Fibroblast of the aortic adventitia (primary cell): ENCODE data around the gene LUZP4. TPM values are rescaled to one million over a fixed set of nuclear protein-coding genes. Genes with fewer than 3 reads are reported as not detected.

Experiments used
- DNase-seq: peaks from one replicate; pipeline ENCODE4 v3.0.0-alpha.2; 2010; ENCODE audit warnings: low read depth
- H3K4me3 ChIP-seq: 2 replicates; pipeline ENCODE4 v1.5.1; 2011; ENCODE audit warnings: low read depth, mild to moderate bottlenecking, control low read depth, low read length, moderate library complexity
- CTCF ChIP-seq: IDR thresholded peaks from 2 replicates; pipeline ENCODE4 v1.5.1; 2011; ENCODE audit warnings: mild to moderate bottlenecking, low read length, control low read depth, inconsistent platforms; ENCODE audit not compliant: insufficient read depth
- total RNA-seq: library from RNA; depleted of rRNA; stranded (reverse); fragments of >200 nt; gene quantifications from 2 replicates; pipeline ENCODE4 v1.2.3, GENCODE V29; 2012; ENCODE audit warnings: low replicate concordance

Gene LUZP4
- total RNA-seq, 1 donor = not detected

GRCh38 chrX:115332832-115333231 is 43.3 kb downstream of the LUZP4 start:
- no peak for DNase-seq
- no peak for TF ChIP-seq CTCF
- H3K4me3 ChIP-seq = no peak overlapping the region

- no peak for DNase-seq
- no peak overlapping the region for H3K4me3 ChIP-seq
- TF ChIP-seq CTCF = no peak
Measured at GRCh38 chrX:115333446-115333845, 43.9 kb downstream of the LUZP4 start.

GRCh38 chrX:115337491-115338144 is 48.1 kb downstream of the LUZP4 start:
- no peak overlapping the region for H3K4me3 ChIP-seq
- TF ChIP-seq CTCF = no peak
- peak; percentile 96 for DNase-seq

- DNase-seq = peak; percentile 92
- no peak for TF ChIP-seq CTCF
- no peak overlapping the region for H3K4me3 ChIP-seq
Measured at GRCh38 chrX:115339441-115340025, 50.0 kb downstream of the LUZP4 start.

- TF ChIP-seq CTCF = no peak
- H3K4me3 ChIP-seq = no peak overlapping the region
- no peak for DNase-seq
Measured at GRCh38 chrX:115341421-115341820, 51.9 kb downstream of the LUZP4 start.

GRCh38 chrX:115344885-115345614 is 55.5 kb downstream of the LUZP4 start:
- no peak for TF ChIP-seq CTCF
- no peak overlapping the region for H3K4me3 ChIP-seq
- DNase-seq = peak; percentile 97
